IMR-90 (cell line): ENCODE results near the gene TTC28. TPM values are rescaled to one million over a fixed set of nuclear protein-coding genes. Genes with fewer than 3 reads are reported as not detected.

Experiments used
- ATAC-seq: fragments of 200-7000 bp; cut with Tn5 transposase; 2 replicates; pipeline ENCODE4 v1.9.1; 2020; ENCODE audit warnings: low read depth, mild to moderate bottlenecking, moderate library complexity
- BruUV-seq: library from RNA; stranded (reverse); fragments of 400-500 nt; replicated peaks from 2 replicates; lab custom pipeline; 2021; lab: Mats Ljungman, UMichigan
- CTCF ChIA-PET: fragments of 300-600 bp; formaldehyde crosslinking; extraction: SDS; loops from one replicate; lab custom pipeline; 2021; ENCODE audit warnings: antibody characterized with exemption; lab: Yijun Ruan, JAX
- POLR2A ChIA-PET: fragments of 300-600 bp; sonication (Branson Sonifier 250); formaldehyde crosslinking; loops from one replicate; lab custom pipeline; 2022; ENCODE audit warnings: antibody characterized with exemption; ENCODE audit not compliant: unreplicated experiment; lab: Charles Lee
- DNase-seq: peaks from one replicate; pipeline ENCODE4 v3.0.0; 2013
- H2AFZ ChIP-seq: replicated peaks from 2 replicates; pipeline ENCODE3; 2013; ENCODE audit warnings: low read length, mild to moderate bottlenecking; ENCODE audit not compliant: poor library complexity
- H2AK5ac ChIP-seq: 2 replicates; pipeline ENCODE4 v1.6.1; 2013; ENCODE audit warnings: low read depth, low read length, inconsistent platforms
- H2AK9ac ChIP-seq: replicated peaks from 2 replicates; pipeline ENCODE3; 2013; ENCODE audit warnings: mild to moderate bottlenecking, low read depth, low read length, moderate library complexity; ENCODE audit not compliant: poor library complexity
- H2BK120ac ChIP-seq: 2 replicates; pipeline ENCODE4 v1.6.1; 2013; ENCODE audit warnings: low read depth, low read length, inconsistent platforms
- H2BK15ac ChIP-seq: 3 replicates; pipeline ENCODE4 v1.6.1; 2013; ENCODE audit warnings: low read depth, low read length, inconsistent platforms
- H2BK20ac ChIP-seq: 2 replicates; pipeline ENCODE4 v1.6.1; 2013; ENCODE audit warnings: low read depth, mild to moderate bottlenecking, inconsistent platforms, low read length, moderate library complexity
- H2BK5ac ChIP-seq: 2 replicates; pipeline ENCODE4 v1.6.1; 2013; ENCODE audit warnings: mild to moderate bottlenecking, low read depth, low read length, inconsistent platforms; ENCODE audit not compliant: poor library complexity, severe bottlenecking
- H3K14ac ChIP-seq: replicated peaks from 2 replicates; pipeline ENCODE4 v1.6.1; 2013; ENCODE audit warnings: low read depth, low read length, inconsistent platforms
- H3K18ac ChIP-seq: 2 replicates; pipeline ENCODE4 v1.6.1; 2013; ENCODE audit warnings: low read depth, low read length, control low read depth
- H3K23ac ChIP-seq: 2 replicates; pipeline ENCODE4 v1.6.1; 2013; ENCODE audit warnings: low read depth, low read length, inconsistent platforms
- H3K27ac ChIP-seq: 2 replicates; pipeline ENCODE4 v1.5.1; 2013; ENCODE audit warnings: mild to moderate bottlenecking, control low read depth, low read length; ENCODE audit not compliant: insufficient read depth
- H3K27me3 ChIP-seq: 2 replicates; pipeline ENCODE4 v1.6.1; 2013; ENCODE audit warnings: low read length; ENCODE audit not compliant: control insufficient read depth, insufficient read depth
- H3K36me3 ChIP-seq: 2 replicates; pipeline ENCODE4 v1.6.1; 2013; ENCODE audit warnings: low read length, mixed read lengths; ENCODE audit not compliant: control insufficient read depth, insufficient read depth
- H3K4ac ChIP-seq: 2 replicates; pipeline ENCODE4 v1.6.1; 2013; ENCODE audit warnings: low read depth, low read length, inconsistent platforms
- H3K4me1 ChIP-seq: 2 replicates; pipeline ENCODE4 v1.6.1; 2013; ENCODE audit warnings: low read length, mixed read lengths; ENCODE audit not compliant: control insufficient read depth, insufficient read depth
- H3K4me2 ChIP-seq: 2 replicates; pipeline ENCODE4 v1.6.1; 2013; ENCODE audit warnings: low read depth, mild to moderate bottlenecking, control low read depth, low read length, moderate library complexity
- H3K4me3 ChIP-seq: 2 replicates; pipeline ENCODE4 v1.5.1; 2013; ENCODE audit warnings: low read depth, mild to moderate bottlenecking, control low read depth, low read length, moderate library complexity; ENCODE audit not compliant: insufficient read depth
- H3K56ac ChIP-seq: 2 replicates; pipeline ENCODE4 v1.6.1; 2013; ENCODE audit warnings: low read length, inconsistent platforms; ENCODE audit not compliant: insufficient read depth; ENCODE audit errors: extremely low read depth
- H3K79me1 ChIP-seq, 2 experiments: 2 replicates each; pipeline ENCODE4 v1.6.1; 2013; ENCODE audit warnings: low read length in 2 of 2, inconsistent platforms in 1 of 2, low read depth in 1 of 2
- H3K9ac ChIP-seq: 2 replicates; pipeline ENCODE4 v1.6.1; 2013; ENCODE audit warnings: low read depth, low read length, control low read depth
- H3K9me1 ChIP-seq: 2 replicates; pipeline ENCODE4 v1.6.1; 2013; ENCODE audit warnings: low read length, inconsistent platforms; ENCODE audit not compliant: insufficient read depth
- H3K9me3 ChIP-seq: 2 replicates; pipeline ENCODE4 v1.6.1; 2013; ENCODE audit warnings: low read length; ENCODE audit not compliant: control insufficient read depth, insufficient read depth
- H4K20me1 ChIP-seq: 2 replicates; pipeline ENCODE4 v1.6.1; 2013; ENCODE audit warnings: low read length, inconsistent platforms; ENCODE audit not compliant: insufficient read depth
- H4K5ac ChIP-seq: 2 replicates; pipeline ENCODE4 v1.6.1; 2013; ENCODE audit warnings: mild to moderate bottlenecking, low read depth, low read length, control low read depth
- H4K8ac ChIP-seq, 2 experiments: 2 replicates each; pipeline ENCODE4 v1.6.1; 2013; ENCODE audit warnings: low read depth in 2 of 2, low read length in 2 of 2, control low read depth in 1 of 2, inconsistent platforms in 1 of 2
- H4K91ac ChIP-seq: 2 replicates; pipeline ENCODE4 v1.6.1; 2013; ENCODE audit warnings: low read depth, low read length, inconsistent platforms; ENCODE audit not compliant: insufficient read depth
- BHLHE40 ChIP-seq: fragments of 150-350 bp; IDR thresholded peaks from 2 replicates; pipeline ENCODE4 v1.6.1; 2016; ENCODE audit warnings: mild to moderate bottlenecking, low read depth, low read length
- CTCF ChIP-seq: conservative IDR thresholded peaks from 2 replicates; pipeline ENCODE4 v1.5.1; 2012; ENCODE audit warnings: mild to moderate bottlenecking, low read depth, low read length, improper control_type of control experiment
- ELK1 ChIP-seq: fragments of 150-350 bp; IDR thresholded peaks from 2 replicates; pipeline ENCODE4 v1.6.1; 2016; ENCODE audit warnings: low read depth, mild to moderate bottlenecking, low read length, moderate library complexity, borderline replicate concordance
- FOS ChIP-seq: fragments of 150-350 bp; IDR thresholded peaks from 2 replicates; pipeline ENCODE4 v1.6.1; 2016; ENCODE audit warnings: low read depth, low read length
- MAZ ChIP-seq: IDR thresholded peaks from 2 replicates; pipeline ENCODE4 v1.6.1; 2012; ENCODE audit warnings: low read depth, mild to moderate bottlenecking, low read length, improper control_type of control experiment, moderate library complexity, borderline replicate concordance
- MXI1 ChIP-seq: IDR thresholded peaks from 2 replicates; pipeline ENCODE4 v1.6.1; 2012; ENCODE audit warnings: low read depth, mild to moderate bottlenecking, low read length, moderate library complexity, borderline replicate concordance
- NFE2L2 ChIP-seq: fragments of 150-350 bp; IDR thresholded peaks from 2 replicates; pipeline ENCODE4 v1.6.1; 2016; ENCODE audit warnings: low read depth, mild to moderate bottlenecking, low read length
- POLR2A ChIP-seq: IDR thresholded peaks from 2 replicates; pipeline ENCODE4 v1.6.1; 2012; ENCODE audit warnings: mild to moderate bottlenecking, low read depth, low read length
- RAD21 ChIP-seq: IDR thresholded peaks from 2 replicates; pipeline ENCODE4 v1.6.1; 2012; ENCODE audit warnings: low read length, improper control_type of control experiment
- RFX5 ChIP-seq: IDR thresholded peaks from 2 replicates; pipeline ENCODE4 v1.8.0; 2012; ENCODE audit warnings: low read depth, mild to moderate bottlenecking, low read length, moderate library complexity
- SMC3 ChIP-seq: fragments of 150-350 bp; IDR thresholded peaks from 2 replicates; pipeline ENCODE4 v1.6.1; 2016; ENCODE audit warnings: low read depth, mild to moderate bottlenecking, antibody characterized with exemption, low read length, moderate library complexity
- USF2 ChIP-seq: fragments of 150-350 bp; IDR thresholded peaks from 2 replicates; pipeline ENCODE4 v1.6.1; 2017; ENCODE audit warnings: mild to moderate bottlenecking, antibody characterized with exemption, low read length, low read depth
- WGBS, 2 experiments: methylation state at CpG; one replicate each; pipeline versions ENCODE4 v1.1.5 to v1.1.7; 2013; ENCODE audit warnings: missing lambda C conversion rate in 2 of 2; ENCODE audit not compliant: insufficient read length in 1 of 2; ENCODE audit errors: extremely low coverage in 2 of 2; 5-methylcytosine and 5-hydroxymethylcytosine counted together
- dilution Hi-C: fragments of 300-500 bp; cut with HindIII; formaldehyde crosslinking; loops from one replicate; pipeline ENCODE4 v1.14.3; 2018; ENCODE audit warnings: low sequenced_read_pairs; ENCODE audit not compliant: unreplicated experiment
- in situ Hi-C: fragments of 300-500 bp; cut with MboI; formaldehyde crosslinking; loops from 3 replicates; pipeline ENCODE4 v1.14.3; 2019; ENCODE audit warnings: low sequenced_read_pairs, inconsistent platforms, mixed read lengths
- intact Hi-C: fragments of 100-400 bp; cut with micrococcal nuclease; formaldehyde crosslinking; loops from 2 replicates; pipeline ENCODE4 v1.10.0; 2022
- polyA plus RNA-seq, 3 experiments: library from polyadenylated mRNA; depleted of rRNA; stranded (reverse); fragments of >200 nt; gene quantifications; 2 replicates each; pipeline ENCODE4 v1.2.3, GENCODE V29; 2012; ENCODE audit warnings: low replicate concordance in 1 of 3
- total RNA-seq: library from RNA; depleted of rRNA; stranded (reverse); fragments of >200 nt; gene quantifications from 2 replicates; pipeline ENCODE4 v1.2.3, GENCODE V29; 2012

Gene TTC28
- total and polyA plus RNA-seq, 2 of the 4 experiments (the other 2 are of a cell fraction), result 5.6 to 13.3 TPM

- Histone ChIP-seq H2BK15ac (no peak overlapping the region), H3K4ac (no peak overlapping the region), H3K9me3 (no peaks in the 10 kb centered on the region), H2AFZ (no peak overlapping the region), H3K4me2 (no peak overlapping the region), H3K9ac (no peak overlapping the region), H3K27ac (no peak overlapping the region), H2BK20ac (no peak overlapping the region), H3K36me3 (no peaks in the 10 kb centered on the region), H2AK5ac (no peak overlapping the region), H3K9me1 (no peaks in the 10 kb centered on the region), H3K4me1 (no peaks in the 10 kb centered on the region), H3K18ac (no peak overlapping the region), H4K20me1 (no peaks in the 10 kb centered on the region), H4K5ac (no peak overlapping the region), H2BK5ac (no peak overlapping the region), H2AK9ac (no peak overlapping the region), H3K27me3 (no peaks in the 10 kb centered on the region), H3K4me3 (no peak overlapping the region), H4K8ac (no peak overlapping the region), H3K23ac (no peak overlapping the region), H2BK120ac (no peak overlapping the region), H3K14ac (no peak overlapping the region), H3K56ac (no peak overlapping the region), H4K91ac (no peak overlapping the region), H3K79me1 (peaks cover 0 to 4% of the 10 kb centered on the region in 2 experiments; a peak in 1 of 4 replicates)
- DNase-seq, result no peak
- intact Hi-C loops (no loop called here), in situ Hi-C loops (no loop called here), dilution Hi-C loops (no loop called here)
- ChIA-PET CTCF (no interaction called here), POLR2A (no interaction called here)
- no TSS peak for BruUV-seq
- no peak for TF ChIP-seq FOS
- no peak for TF ChIP-seq POLR2A
- no peak for TF ChIP-seq MXI1
- no peak for TF ChIP-seq MAZ
- TF ChIP-seq ELK1, result no peak
- TF ChIP-seq BHLHE40, result no peak
- no peak for TF ChIP-seq RFX5
- TF ChIP-seq RAD21, result no peak
- TF ChIP-seq CTCF, result no peak
- no peak for TF ChIP-seq USF2
- TF ChIP-seq NFE2L2, result no peak
- no peak for TF ChIP-seq SMC3
- no peak for ATAC-seq
- no CpG with 5 or more reads among the region's 2 CpGs for WGBS, 2 experiments
Measured at GRCh38 chr22:28269277-28269676, 410.4 kb downstream of the TTC28 start.
